Measurements from ENCODE around the gene D2HGDH. TPM values are rescaled to one million over a fixed set of nuclear protein-coding genes. Genes with fewer than 3 reads are reported as not detected.
"Not testable (repeated sequence)": the region's sequence is repeated elsewhere in the genome, so short reads cannot be mapped to it uniquely, and the experiment has no call there.

D2HGDH gene
- total and polyA plus RNA-seq, 7 donors: 6.0 to 36.9 (median 12.0) TPM

DNA sequence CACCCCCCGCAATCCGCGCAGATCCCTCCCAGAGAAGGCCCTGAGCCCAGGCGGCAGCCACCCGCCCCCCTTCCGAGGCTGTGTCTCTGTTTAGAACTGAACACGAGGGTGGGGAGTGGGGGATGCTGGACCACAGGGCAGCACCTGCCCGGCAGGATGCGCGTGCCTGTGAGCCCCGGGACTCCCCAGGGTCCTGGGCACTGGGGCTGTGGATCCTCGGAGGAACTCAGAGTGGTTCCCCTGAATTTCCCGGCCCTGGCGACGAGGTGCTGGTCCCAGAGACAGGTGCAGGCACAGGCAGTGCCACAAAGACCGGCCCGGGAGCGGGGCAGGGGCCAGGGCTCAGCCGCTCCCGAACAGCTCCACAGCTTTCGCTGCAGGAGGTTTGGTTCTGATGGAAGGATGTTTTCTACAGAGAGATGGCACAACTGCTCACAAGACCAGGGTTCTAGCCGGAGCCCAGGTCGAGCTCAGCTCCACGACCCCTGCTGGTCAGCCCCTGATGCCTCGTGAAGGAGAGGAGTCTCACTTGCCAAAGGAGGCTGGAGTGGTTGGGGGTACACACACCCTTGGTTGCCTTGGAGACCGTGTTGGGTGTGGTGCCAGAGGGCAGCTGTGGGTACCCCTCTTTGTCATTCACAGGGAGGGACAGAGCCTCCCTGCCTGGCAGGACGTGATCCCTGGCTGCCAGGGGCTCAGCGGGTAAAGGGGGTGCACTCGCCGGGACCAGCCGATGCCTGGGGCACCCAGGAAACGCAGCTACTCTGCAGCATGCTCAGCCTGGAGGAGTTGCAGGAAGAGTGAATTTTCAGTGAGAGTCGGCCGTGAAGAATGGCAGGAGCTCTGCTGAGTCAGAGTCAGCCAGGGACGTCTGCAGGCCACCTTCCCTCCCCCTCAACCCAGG, 70.1 kb downstream of the D2HGDH start:
- intact Hi-C loops (cut with DNase I): no loop called here
- WGBS, 2 donors: 29 to 65% methylated on average over 35 of the region's 35 CpGs
- DNase-seq: peak; percentile 61
- Histone ChIP-seq H3K36me3 (no peaks in the 10 kb centered on the region), H3K4me1 (peaks cover 3 to 22% (median 17%) of the 10 kb centered on the region in 4 donors), H3K9me3 (no peaks in the 10 kb centered on the region), H3K27me3 (peaks cover 15 to 42% (median 25%) of the 10 kb centered on the region in 3 donors), H3K27ac (no peak overlapping the region), H3K4me3 (peak overlapping the region in 2 of 4 donors; percentile 48)
- no peak for TF ChIP-seq POLR2A (IDR thresholded peaks at IDR 0.05)
- TF ChIP-seq EP300 (IDR thresholded peaks at IDR 0.05): no peak
- TF ChIP-seq POLR2AphosphoS5 (IDR thresholded peaks at IDR 0.05): no peak
- TF ChIP-seq CTCF (IDR thresholded peaks at IDR 0.05): no peak

GRCh38 chr2:241806217-241806616, 71.8 kb downstream of the D2HGDH start:
- WGBS, 2 donors: 43 to 59% methylated on average over 3 of the region's 8 CpGs
- H3K36me3 ChIP-seq; H3K27ac ChIP-seq; DNase-seq; intact Hi-C loops (cut with DNase I); H3K4me3 ChIP-seq; H3K9me3 ChIP-seq: not testable (repeated sequence)
- Histone ChIP-seq H3K27me3 (peaks cover 15 to 38% (median 25%) of the 10 kb centered on the region in 3 donors), H3K4me1 (peaks cover 3 to 22% (median 17%) of the 10 kb centered on the region in 4 donors)

GRCh38 chr2:241808051-241808720, 73.8 kb downstream of the D2HGDH start:
- Histone ChIP-seq H3K27me3 (peaks cover 13 to 18% (median 15%) of the 10 kb centered on the region in 3 donors), H3K9me3 (no peaks in the 10 kb centered on the region), H3K4me3 (no peak overlapping the region), H3K27ac (no peak overlapping the region), H3K36me3 (no peaks in the 10 kb centered on the region), H3K4me1 (peaks cover 2 to 18% (median 15%) of the 10 kb centered on the region in 4 donors)
- DNase-seq: no peak
- intact Hi-C loops (cut with DNase I): no loop called here
- 53 to 75% methylated on average over 17 of the region's 17 CpGs for WGBS, 2 donors
- TF ChIP-seq POLR2AphosphoS5 (IDR thresholded peaks at IDR 0.05) (no peak), CTCF (IDR thresholded peaks at IDR 0.05) (no peak), EP300 (IDR thresholded peaks at IDR 0.05) (no peak), POLR2A (IDR thresholded peaks at IDR 0.05) (no peak)

- Histone ChIP-seq H3K9me3 (no peaks in the 10 kb centered on the region), H3K27ac (no peak within 1 kb of the TSS), H3K36me3 (no peaks in the 10 kb centered on the region), H3K4me3 (no peak within 1 kb of the TSS), H3K27me3 (peaks cover 9 to 14% (median 9%) of the 10 kb centered on the region in 3 donors), H3K4me1 (peaks cover 0 to 11% (median 8%) of the 10 kb centered on the region in 4 donors)
- intact Hi-C loops (cut with DNase I): no loop called here
- WGBS, 2 donors: 31 to 79% methylated on average over 31 of the region's 31 CpGs
- TF ChIP-seq EP300 (IDR thresholded peaks at IDR 0.05): no peak
- TF ChIP-seq POLR2AphosphoS5 (IDR thresholded peaks at IDR 0.05): no peak
- TF ChIP-seq CTCF (IDR thresholded peaks at IDR 0.05): no peak
- peak in 1 of 2 donors; percentile 21 for TF ChIP-seq POLR2A (IDR thresholded peaks at IDR 0.05)
- no peak for DNase-seq
These were observed 74.4 kb downstream of the D2HGDH start, which contains the start of gene NEU4 for GRCh38 chr2:241808721-241809382. NEU4 (plus strand) TSS chr2:241809193; CDS start chr2:241814485, 5,292 bp downstream.

Data from sigmoid colon (tissue), 7 donors.